NT2/D1 (cell line): ENCODE data around the gene STAP2.

Experiments
- SUZ12 ChIP-seq: IDR thresholded peaks from 2 replicates; pipeline ENCODE4 v1.6.1; 2011; ENCODE audit not compliant: insufficient read length, insufficient read depth; ENCODE audit errors: extremely low read depth
- YY1 ChIP-seq: IDR thresholded peaks from 2 replicates; pipeline ENCODE4 v1.6.1; 2011; ENCODE audit not compliant: insufficient read length, insufficient read depth
- ZNF274 ChIP-seq: IDR thresholded peaks from 2 replicates; pipeline ENCODE4 v1.6.1; 2011; ENCODE audit warnings: mild to moderate bottlenecking, low read depth, low read length

DNA sequence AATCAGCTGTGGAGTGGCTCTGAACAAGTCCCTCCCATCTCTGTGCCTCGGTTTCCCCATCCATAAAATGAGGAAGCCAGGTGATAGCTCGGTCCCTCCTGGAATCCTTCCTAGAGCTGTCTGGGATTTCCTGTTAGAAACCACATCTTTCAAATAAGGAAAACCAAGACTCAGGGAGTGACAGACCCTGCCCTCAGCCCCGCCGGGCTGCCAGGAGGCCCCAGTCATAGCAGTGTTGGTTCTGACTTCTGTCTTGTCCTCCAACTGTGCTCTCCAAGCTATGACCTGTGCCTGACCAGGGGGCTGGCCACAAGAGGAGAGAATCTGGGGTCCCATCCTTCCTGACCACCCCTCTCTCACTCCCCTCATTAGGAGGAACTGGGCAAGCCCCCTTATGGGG is 60.6 kb downstream of the STAP2 start:
- TF ChIP-seq ZNF274 (no peak), YY1 (no peak), SUZ12 (no peak)
